ENCODE measurements around the gene IRF2.
"Not testable (repeated sequence)": the region's sequence is repeated elsewhere in the genome, so short reads cannot be mapped to it uniquely, and the experiment has no call there.

Gene IRF2

GRCh38 chr4:184359888-184360287, 114.5 kb downstream of the IRF2 start:
- DNase-seq, result no peak

- no peak for DNase-seq
These were observed 115.7 kb downstream of the IRF2 start for GRCh38 chr4:184358521-184359232.

GRCh38 chr4:184357772-184358171, 116.6 kb downstream of the IRF2 start:
- DNase-seq, result no peak

- no peak for DNase-seq
These were observed 117.2 kb downstream of the IRF2 start for GRCh38 chr4:184357165-184357564.

- DNase-seq, result no peak
These were observed 118.0 kb downstream of the IRF2 start for GRCh38 chr4:184356366-184356765.

GRCh38 chr4:184355857-184356256, 118.5 kb downstream of the IRF2 start:
- no peak for DNase-seq

- DNase-seq, result no peak
These were observed 119.2 kb downstream of the IRF2 start for GRCh38 chr4:184355111-184355604.

GRCh38 chr4:184352891-184353290, 121.5 kb downstream of the IRF2 start:
- no peak for DNase-seq

- no peak for DNase-seq
These were observed 122.5 kb downstream of the IRF2 start for GRCh38 chr4:184351560-184352451.

- DNase-seq, result no peak
These were observed 123.4 kb downstream of the IRF2 start for GRCh38 chr4:184350964-184351363.

GRCh38 chr4:184350213-184350817, 124.0 kb downstream of the IRF2 start:
- DNase-seq, result no peak

- no peak for DNase-seq
These were observed 124.9 kb downstream of the IRF2 start for GRCh38 chr4:184349283-184350039.

GRCh38 chr4:184348311-184349233, 125.8 kb downstream of the IRF2 start:
- no peak for DNase-seq

GRCh38 chr4:184347251-184348239, 126.8 kb downstream of the IRF2 start:
- DNase-seq, result peak; percentile 11

GRCh38 chr4:184346682-184347081, 127.7 kb downstream of the IRF2 start:
- DNase-seq, result no peak

GRCh38 chr4:184346273-184346672, 128.1 kb downstream of the IRF2 start:
- DNase-seq, result not testable (repeated sequence)

- no peak for DNase-seq
These were observed 128.8 kb downstream of the IRF2 start for GRCh38 chr4:184345573-184345922.

- DNase-seq, result no peak
These were observed 129.3 kb downstream of the IRF2 start for GRCh38 chr4:184344899-184345572.

- no peak for DNase-seq
These were observed 129.9 kb downstream of the IRF2 start for GRCh38 chr4:184344435-184344834.

Measured in DMS79 (cell line).